Dermis microvascular lymphatic vessel endothelial cell (primary cell): ENCODE data around the gene GRHPR. TPM values are rescaled to one million over a fixed set of nuclear protein-coding genes. Genes with fewer than 3 reads are reported as not detected.
"Not testable (repeated sequence)": the region's sequence is repeated elsewhere in the genome, so short reads cannot be mapped to it uniquely, and the experiment has no call there.

Source experiments
- DNase-seq, 2 donors: peaks; one replicate each; pipeline versions ENCODE4 v3.0.0 to v3.0.0-alpha.2; 2010; ENCODE audit warnings: low read depth in 2 of 2
- total RNA-seq: library from RNA; depleted of rRNA; stranded (reverse); fragments of >200 nt; gene quantifications from 2 replicates; pipeline ENCODE4 v1.2.1, GENCODE V29; 2014

The GRHPR gene
- total RNA-seq, 1 donor from 2014 or later, result 122 TPM

GRCh38 chr9:37447111-37447510 lies 24.6 kb downstream of the GRHPR start:
- DNase-seq, result no peak

DNA sequence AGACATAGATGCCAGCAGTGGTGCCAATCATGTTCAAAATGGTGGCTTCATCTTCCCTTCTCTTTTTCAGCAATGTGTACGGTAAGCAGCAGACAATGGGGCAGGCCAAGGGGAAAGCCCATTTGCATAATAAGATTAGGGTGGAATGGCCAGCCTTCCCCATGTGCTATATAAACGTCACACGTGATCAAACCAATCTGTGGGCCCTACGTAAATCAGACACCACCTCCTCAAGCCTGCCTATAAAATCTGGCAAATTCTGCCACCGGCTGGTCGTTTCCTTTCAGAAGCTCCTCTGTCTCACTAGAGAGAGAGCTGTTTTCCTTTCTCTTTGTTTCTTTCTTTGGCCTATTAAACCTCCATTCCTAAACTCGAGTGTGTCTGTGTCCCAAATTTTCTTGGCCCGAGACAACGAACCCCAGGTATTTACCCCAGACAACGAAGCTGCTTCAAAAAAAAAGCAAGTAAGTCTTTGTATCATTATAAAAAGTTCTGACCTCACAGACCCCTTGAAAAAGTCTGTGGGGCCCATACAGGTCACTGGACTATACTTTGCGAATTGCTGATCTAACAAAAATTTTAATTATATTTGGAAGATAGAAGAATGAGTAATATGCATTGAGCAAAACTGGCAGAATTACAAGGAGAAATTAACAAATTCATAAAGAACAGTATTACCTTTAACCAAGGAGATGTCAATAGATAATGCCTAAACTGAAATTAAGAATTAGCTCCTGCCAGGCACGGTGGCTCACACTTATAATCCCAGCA lies 27.6 kb downstream of the GRHPR start:
- DNase-seq, result no peak

GRCh38 chr9:37451628-37452027 lies 29.1 kb downstream of the GRHPR start:
- no peak for DNase-seq

DNA sequence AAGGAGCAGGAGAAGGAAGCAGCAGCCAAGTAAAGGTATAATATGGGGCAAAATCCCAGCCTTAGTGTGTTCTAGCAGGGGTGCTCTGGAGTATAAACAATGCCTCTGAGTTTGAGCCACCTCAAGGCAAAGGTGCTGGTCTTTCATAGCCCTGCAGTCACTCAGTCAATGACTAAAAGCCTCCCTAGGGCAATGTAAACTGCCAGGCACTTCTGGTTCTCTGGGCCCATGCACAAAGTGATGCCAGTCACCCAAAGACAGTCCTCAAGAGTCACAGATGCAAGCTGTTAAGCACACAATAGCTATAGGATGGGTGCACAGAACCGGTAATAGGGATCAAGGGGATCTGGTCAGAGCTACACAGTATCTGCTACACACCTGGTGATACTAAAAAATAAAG lies 30.1 kb downstream of the GRHPR start:
- DNase-seq, result no peak

DNA sequence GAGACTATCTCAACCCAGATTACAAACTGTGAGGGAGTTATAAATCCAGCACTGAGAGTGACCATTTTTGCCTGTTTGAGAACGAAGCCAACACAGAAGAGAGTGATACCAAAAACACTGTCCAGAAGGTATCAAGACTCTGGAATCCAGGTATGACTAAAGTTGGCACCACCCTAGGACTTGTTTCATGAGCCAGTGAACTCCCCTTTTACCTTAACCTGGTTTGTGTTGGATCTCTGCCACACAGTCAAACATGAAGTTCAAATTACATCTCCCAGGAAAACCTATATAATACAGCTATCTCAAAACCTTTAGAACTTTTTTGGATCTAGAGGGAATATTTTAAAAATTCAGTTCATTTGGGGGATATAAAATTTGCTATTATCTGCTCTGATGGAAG lies 31.3 kb downstream of the GRHPR start:
- no peak for DNase-seq

GRCh38 chr9:37454238-37454637 lies 31.7 kb downstream of the GRHPR start:
- DNase-seq, result no peak

- DNase-seq, result no peak
These were observed 33.6 kb downstream of the GRHPR start for GRCh38 chr9:37455884-37456647.

- DNase-seq, result no peak
These were observed 34.3 kb downstream of the GRHPR start for GRCh38 chr9:37456817-37457216.

DNA sequence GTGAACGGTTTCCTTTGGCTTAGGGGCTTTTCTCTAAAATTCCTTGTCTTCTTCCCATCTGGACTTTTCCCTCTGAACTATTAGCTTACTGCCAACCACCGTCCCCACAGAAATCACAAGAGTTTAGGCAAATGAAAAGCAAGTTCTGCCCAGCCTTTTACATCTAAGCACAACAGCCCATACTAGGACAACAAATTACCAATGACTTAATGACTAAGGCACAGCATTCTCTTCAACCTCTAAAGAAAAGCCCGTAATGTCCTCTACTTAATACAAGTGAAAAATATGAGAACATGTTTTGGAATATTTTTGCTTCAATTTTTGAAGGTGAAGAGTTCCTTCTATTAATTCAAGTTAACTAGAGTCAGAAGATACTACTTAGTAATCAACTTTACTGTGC lies 41.5 kb downstream of the GRHPR start:
- peak in 1 of 2 donors; percentile 18 for DNase-seq

- peak; percentile 50 to 82 for DNase-seq
These were observed 42.1 kb downstream of the GRHPR start for GRCh38 chr9:37464426-37465248.

DNA sequence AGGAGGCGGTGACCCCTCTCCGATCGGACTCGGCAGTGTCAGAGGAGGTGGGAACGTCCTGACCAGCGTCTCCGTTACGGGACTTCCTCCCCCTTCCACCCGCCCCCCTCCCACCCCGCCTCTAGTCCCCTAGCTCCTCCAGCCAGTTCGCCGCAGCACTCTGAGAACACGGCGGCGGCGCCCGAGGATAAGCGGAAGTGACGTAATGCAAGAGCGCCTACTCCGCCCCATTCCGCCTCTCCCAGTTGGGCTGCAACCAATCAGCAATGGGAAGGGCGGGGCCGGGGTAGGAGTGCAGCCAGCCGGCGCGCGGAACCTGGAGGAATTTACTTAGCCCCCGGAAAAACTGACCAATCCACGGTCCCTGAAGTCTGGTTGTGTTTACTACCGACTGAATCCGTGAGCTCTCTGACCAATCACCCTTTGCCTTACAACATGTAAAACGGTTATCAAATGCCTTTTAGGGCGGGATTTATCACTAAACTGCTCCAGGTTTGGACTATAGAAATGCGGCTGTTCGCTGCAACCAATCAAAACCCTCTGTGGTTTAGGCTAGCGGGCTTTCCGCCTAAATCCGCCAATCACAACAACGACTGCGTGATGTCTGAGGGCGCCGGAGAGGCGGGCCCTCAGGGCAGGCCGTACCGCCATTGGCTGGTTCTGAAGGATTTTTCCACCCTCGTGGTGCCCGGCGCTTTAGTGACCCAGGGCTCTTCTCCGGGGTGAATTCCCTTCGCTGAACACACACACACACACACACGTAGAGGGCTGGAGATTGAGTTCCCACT lies 42.9 kb downstream of the GRHPR start, which contains the start of gene ZBTB5:
Gene ZBTB5, minus strand, starts transcription at position 202 of the 788 bp plus-strand sequence. CDS start 22,899 bp downstream, outside the sequence.
- DNase-seq, result peak; percentile 99 to 100

DNA sequence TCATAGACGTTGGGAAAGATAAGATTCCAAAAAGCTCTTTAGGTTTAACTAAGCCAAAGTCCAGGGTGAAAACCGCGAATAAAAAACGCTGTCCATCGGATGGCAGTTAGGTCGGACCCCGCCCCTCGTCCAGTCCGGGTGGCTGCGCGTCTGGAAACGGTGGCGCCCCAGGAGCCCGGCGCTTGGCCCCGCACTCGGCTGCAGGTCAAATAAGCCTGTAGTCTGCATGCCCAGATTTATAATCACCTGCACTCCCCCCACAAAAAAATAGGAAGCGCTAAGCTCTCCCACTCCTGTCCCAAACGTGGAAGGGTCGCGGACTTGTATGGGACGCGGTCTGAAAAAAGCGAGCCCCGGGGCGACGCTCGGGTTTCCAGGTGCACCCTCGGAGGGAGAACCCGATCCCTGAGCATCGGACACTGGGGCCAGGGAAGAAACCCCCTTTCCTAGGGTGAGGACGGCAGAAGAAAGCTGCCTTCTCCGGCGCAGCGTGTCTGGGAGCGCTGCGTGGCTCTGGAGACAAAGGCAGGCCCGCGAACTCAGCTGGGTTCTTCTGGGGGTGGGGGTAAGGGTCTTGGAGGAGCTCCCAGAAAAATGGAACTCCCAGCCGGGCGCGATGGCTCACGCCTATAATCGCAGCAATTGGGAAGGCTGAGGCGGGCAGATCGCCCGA lies 43.7 kb downstream of the GRHPR start:
- DNase-seq, result peak in 1 of 2 donors; percentile 84

- DNase-seq, result not testable (repeated sequence)
These were observed 45.0 kb downstream of the GRHPR start for GRCh38 chr9:37467530-37467929.

GRCh38 chr9:37468620-37469019 lies 46.1 kb downstream of the GRHPR start:
- DNase-seq, result no peak

DNA sequence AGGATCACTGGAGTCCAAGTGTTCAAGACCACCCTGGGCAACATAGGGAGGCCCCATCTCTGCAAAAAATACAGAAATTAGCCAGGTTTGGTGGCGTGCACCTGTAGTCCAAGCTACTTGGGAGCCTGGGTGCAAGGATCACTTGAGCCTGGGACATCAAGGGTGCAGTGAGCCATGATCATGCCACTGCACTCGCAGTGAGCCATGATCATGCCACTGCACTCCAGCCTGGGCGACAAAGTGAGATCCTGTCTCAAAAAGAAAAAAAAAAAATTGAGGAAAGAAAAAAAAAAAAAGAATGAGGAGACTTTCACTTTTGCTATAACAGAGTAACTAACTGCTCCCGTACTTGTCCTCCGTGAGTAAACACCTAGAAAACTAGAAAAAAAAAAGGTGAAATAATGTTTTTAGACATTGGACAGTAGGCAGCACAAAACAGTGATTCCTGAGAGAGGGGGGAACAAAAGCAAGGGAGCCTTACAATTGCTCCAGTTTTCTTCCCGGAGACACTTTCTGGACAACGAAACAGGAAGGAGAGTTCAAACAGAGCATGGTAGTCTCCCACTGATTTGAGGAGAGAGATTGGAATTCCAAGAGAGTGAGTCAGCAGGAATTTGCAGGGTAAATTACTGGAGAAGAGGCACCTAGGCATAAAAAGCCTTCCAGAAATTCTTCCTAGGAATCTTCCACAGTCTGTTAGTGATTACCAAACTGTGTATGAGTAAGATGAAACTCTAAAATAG lies 49.6 kb downstream of the GRHPR start:
- DNase-seq, result peak in 1 of 2 donors; percentile 79

GRCh38 chr9:37473982-37474381 lies 51.5 kb downstream of the GRHPR start:
- DNase-seq, result not testable (repeated sequence)

DNA sequence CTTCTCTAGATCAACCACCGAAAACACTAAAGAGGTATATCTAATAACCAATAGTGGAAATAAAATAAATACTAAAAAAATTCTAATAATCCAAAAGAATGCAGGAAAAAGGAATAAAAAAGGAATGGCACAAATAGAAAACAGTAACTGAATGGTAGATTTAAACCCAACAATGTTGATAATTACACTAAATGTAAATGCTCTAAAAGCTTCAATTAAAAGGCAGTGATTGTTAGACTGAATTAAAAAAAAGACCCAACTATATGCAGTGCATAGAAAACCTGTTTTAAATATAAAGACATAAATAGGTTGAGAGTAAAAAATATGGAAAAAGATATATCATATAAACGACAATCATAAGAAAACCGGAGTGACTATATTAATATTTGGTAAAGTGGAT lies 51.9 kb downstream of the GRHPR start:
- DNase-seq, result no peak

GRCh38 chr9:37476930-37477329 lies 54.4 kb downstream of the GRHPR start:
- DNase-seq, result no peak

DNA sequence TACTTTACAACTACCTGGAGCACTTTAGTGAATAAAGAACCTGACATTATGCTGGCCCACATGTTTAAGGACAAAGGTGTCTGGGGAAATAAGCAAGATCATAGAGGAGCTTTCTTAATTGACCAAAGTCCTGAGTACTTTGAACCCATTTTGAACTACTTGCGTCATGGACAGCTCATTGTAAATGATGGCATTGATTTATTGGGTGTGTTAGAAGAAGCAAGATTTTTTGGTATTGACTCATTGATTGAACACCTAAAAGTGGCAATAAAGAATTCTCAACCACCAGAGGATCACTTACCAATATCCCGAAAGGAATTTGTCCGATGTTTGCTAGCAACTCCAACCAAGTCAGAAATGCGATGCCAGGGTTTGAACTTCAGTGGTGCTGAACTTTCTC lies 54.9 kb downstream of the GRHPR start:
- DNase-seq, result not testable (repeated sequence)
